Spleen (tissue), 11 donors: Measurements from ENCODE around the gene PHIP. TPM values are rescaled to one million over a fixed set of nuclear protein-coding genes. Genes with fewer than 3 reads are reported as not detected.

Experiments used
- DNase-seq: peaks from one replicate; pipeline ENCODE4 v3.0.0-alpha.2; 2020
- H3K27ac ChIP-seq, 8 donors: fragments of 200-600 bp; sonication (generic) in 7 of 8; 1 replicate in 4 of 8; 2 replicates in 4 of 8; pipeline versions ENCODE4 v1.5.0 to v1.8.0; 2016 to 2021; ENCODE audit warnings: inconsistent platforms in 4 of 8, mild to moderate bottlenecking in 4 of 8, moderate library complexity in 1 of 8
- H3K27me3 ChIP-seq, 7 donors: fragments of 200-600 bp; sonication (generic) in 6 of 7; replicated peaks in 1 of 7; 1 replicate in 4 of 7; 2 replicates in 3 of 7; pipeline versions ENCODE4 v1.5.0 to v1.8.0; 2016 to 2021; ENCODE audit warnings: inconsistent platforms in 3 of 7, mild to moderate bottlenecking in 1 of 7
- H3K36me3 ChIP-seq, 6 donors: fragments of 200-600 bp; sonication (generic) in 5 of 6; 1 replicate in 4 of 6; 2 replicates in 2 of 6; pipeline versions ENCODE4 v1.5.0 to v1.8.0; 2016 to 2021; ENCODE audit warnings: inconsistent platforms in 2 of 6
- H3K4me1 ChIP-seq, 6 donors: fragments of 200-600 bp; sonication (generic) in 5 of 6; 1 replicate in 3 of 6; 2 replicates in 3 of 6; pipeline versions ENCODE4 v1.5.0 to v1.8.0; 2016 to 2021; ENCODE audit warnings: inconsistent platforms in 3 of 6
- H3K4me3 ChIP-seq, 8 donors: fragments of 200-600 bp; sonication (generic) in 7 of 8; 1 replicate in 4 of 8; 2 replicates in 4 of 8; pipeline versions ENCODE4 v1.5.0 to v1.8.0; 2016 to 2021; ENCODE audit warnings: inconsistent platforms in 4 of 8, mild to moderate bottlenecking in 4 of 8, moderate library complexity in 2 of 8
- H3K9me3 ChIP-seq, 8 donors: fragments of 200-600 bp; sonication (generic) in 7 of 8; 1 replicate in 4 of 8; 2 replicates in 4 of 8; pipeline versions ENCODE4 v1.5.0 to v1.8.0; 2016 to 2021; ENCODE audit warnings: inconsistent platforms in 4 of 8
- CTCF ChIP-seq, 11 experiments: fragments of 200-600 bp in 7 of 11; fragments of 450-650 bp in 4 of 11; sonication (generic) in 4 of 11; IDR thresholded peaks in 8 of 11; conservative IDR thresholded peaks in 3 of 11; 1 replicate in 7 of 11; 2 replicates in 4 of 11; pipeline versions ENCODE4 v1.4.0 to v1.8.0; 2016 to 2021; ENCODE audit warnings: antibody characterized with exemption in 11 of 11, inconsistent platforms in 4 of 11, mild to moderate bottlenecking in 1 of 11
- POLR2A ChIP-seq, 3 donors: fragments of 450-650 bp; IDR thresholded peaks; one replicate each; pipeline ENCODE4 v1.5.1; 2017; ENCODE audit warnings: antibody characterized with exemption in 3 of 3, mild to moderate bottlenecking in 1 of 3
- POLR2AphosphoS5 ChIP-seq, 3 donors: sonication (generic); formaldehyde crosslinking; IDR thresholded peaks; one replicate each; pipeline ENCODE4 v1.5.1; 2017; ENCODE audit warnings: antibody characterized with exemption in 3 of 3
- WGBS, 5 donors: extraction: QIAGEN DNeasy Blood & Tissue Kit in 3 of 5; methylation state at CpG; one replicate each; pipeline versions ENCODE4 v1.1.5 to v1.1.7; 2013 to 2018; 5-methylcytosine and 5-hydroxymethylcytosine counted together
- intact Hi-C: fragments of 100-400 bp; cut with DNase I; formaldehyde crosslinking; loops from one replicate; pipeline ENCODE4 v1.15.0; 2023; ENCODE audit warnings: low total_unique reads
- polyA plus RNA-seq, 3 donors: library from polyadenylated mRNA; stranded (reverse); fragments of 200-250 nt; gene quantifications; one replicate each; pipeline ENCODE4 v1.2.1, GENCODE V29; 2013
- total RNA-seq, 7 donors: library from RNA; depleted of rRNA in 3 of 7; stranded (reverse); fragments of >200 nt in 3 of 7; fragmentation: NEBNext Ultra II Directional in 4 of 7; extraction: Animal tissue kit (Norgen Biotek cat#: 25700) in 4 of 7; gene quantifications; one replicate each; pipeline versions ENCODE4 v1.1.0 to v1.2.1, GENCODE V29; 2016 to 2021
- donor health status: healthy with polysubstance abuse.
- donor health status: DM: no; HTN: no; CAD: no; lungs with moderate emphysema.
- donor health status: DM: no; HTN: no; CAD: no.
- donor health status: Bipolar disorder and iron deficiency.
- donor health status: healthy.
- donor health status: DM: no; HTN: no; CAD: no.
- donor health status: DM: yes; HTN: yes; CAD: no.

The PHIP gene
- total and polyA plus RNA-seq, 10 donors = 7.8 to 51.3 (median 35.9) TPM

GRCh38 chr6:79073888-79074287 is 4.2 kb downstream of the PHIP start:
- 78 to 98% (median 91%) methylated on average over 1 of the region's 1 CpG for WGBS, 5 donors

DNA sequence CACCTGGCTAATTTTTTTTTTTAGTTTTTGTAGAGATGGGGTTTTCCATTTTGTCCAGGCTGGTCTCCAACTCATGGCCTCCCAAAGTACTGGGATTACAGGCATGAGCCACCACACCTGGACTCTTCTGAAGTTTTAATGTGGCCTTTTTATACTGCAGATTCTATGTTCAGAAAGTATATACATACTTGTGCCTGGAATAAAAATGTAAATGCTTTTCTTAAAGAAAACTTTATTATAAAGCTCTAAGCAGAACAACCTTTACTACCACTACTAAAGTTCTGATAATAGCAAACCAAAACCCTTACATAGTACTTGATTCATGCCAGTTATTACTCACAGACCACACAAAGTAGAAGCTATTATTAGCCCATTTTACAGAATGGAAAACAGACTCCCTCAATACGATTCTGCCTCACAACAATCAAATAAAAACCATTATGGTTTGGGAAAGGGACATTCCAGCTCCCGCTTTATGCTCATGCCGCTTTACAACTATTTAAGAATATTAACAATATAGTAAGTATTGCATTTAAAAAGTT is 5.3 kb downstream of the PHIP start:
- no peak for DNase-seq
- Histone ChIP-seq H3K4me3 (no peak overlapping the region), H3K27me3 (no peaks in the 10 kb centered on the region), H3K27ac (no peak overlapping the region), H3K36me3 (peaks cover 0 to 18% (median 0%) of the 10 kb centered on the region in 6 donors), H3K9me3 (no peaks in the 10 kb centered on the region), H3K4me1 (peaks cover 16 to 91% (median 70%) of the 10 kb centered on the region in 6 donors)
- TF ChIP-seq POLR2A (IDR thresholded peaks at IDR 0.05) (no peak), POLR2AphosphoS5 (IDR thresholded peaks at IDR 0.05) (no peak), CTCF (IDR thresholded peaks at IDR 0.05 in 8 of 11, conservative IDR thresholded peaks at IDR 0.05 in 3 of 11) (no peak)
- WGBS, 5 donors = 83 to 90% (median 87%) methylated on average over 3 of the region's 3 CpGs
- intact Hi-C loops = loop anchor here (10.0 kb wide), 1 partner anchor 462 kb away; the partner anchor contains the start of gene LCA5

More at GRCh38 chr6:79073888-79074287, 4.2 kb downstream of the PHIP start:
- H3K27me3 ChIP-seq = no peaks in the 10 kb centered on the region
- no peak for TF ChIP-seq CTCF (IDR thresholded peaks at IDR 0.05 in 8 of 11, conservative IDR thresholded peaks at IDR 0.05 in 3 of 11)
- no peak for TF ChIP-seq POLR2A (IDR thresholded peaks at IDR 0.05)
- TF ChIP-seq POLR2AphosphoS5 (IDR thresholded peaks at IDR 0.05) = no peak
- H3K4me1 ChIP-seq = peaks cover 16 to 82% (median 72%) of the 10 kb centered on the region in 6 donors
- H3K27ac ChIP-seq = no peak overlapping the region
- no peaks in the 10 kb centered on the region for H3K9me3 ChIP-seq
- peaks cover 0 to 14% (median 0%) of the 10 kb centered on the region in 6 donors for H3K36me3 ChIP-seq
- intact Hi-C loops = loop anchor here (10.0 kb wide), 1 partner anchor 461 kb away; the partner anchor contains the start of gene LCA5
- no peak overlapping the region for H3K4me3 ChIP-seq
- DNase-seq = no peak

DNA sequence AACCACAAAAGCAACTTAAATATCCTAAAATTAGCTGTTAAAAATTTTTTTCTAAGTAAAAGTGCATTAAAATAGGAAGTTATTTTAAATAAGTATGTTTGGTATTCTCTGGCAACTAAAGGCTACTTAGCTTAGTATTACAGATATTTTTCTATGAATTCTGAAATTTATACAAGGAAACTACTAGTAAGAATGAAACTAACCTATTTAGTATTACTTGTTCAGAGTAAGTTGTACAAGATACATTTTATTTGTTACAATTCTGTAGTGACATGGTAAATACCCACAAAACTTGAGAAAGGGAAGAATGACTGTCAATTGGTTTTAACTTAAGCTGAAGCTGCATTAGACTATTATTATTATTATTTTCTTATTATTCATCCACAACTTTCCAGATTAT is 6.5 kb downstream of the PHIP start:
- no peak overlapping the region for H3K27ac ChIP-seq
- no peaks in the 10 kb centered on the region for H3K27me3 ChIP-seq
- H3K4me3 ChIP-seq = no peak overlapping the region
- peaks cover 16 to 99% (median 69%) of the 10 kb centered on the region in 6 donors for H3K4me1 ChIP-seq
- intact Hi-C loops = loop anchor here (10.0 kb wide), 1 partner anchor 463 kb away; the partner anchor contains the start of gene LCA5
- DNase-seq = no peak
- H3K9me3 ChIP-seq = no peaks in the 10 kb centered on the region
- TF ChIP-seq POLR2A (IDR thresholded peaks at IDR 0.05) = no peak
- TF ChIP-seq CTCF (IDR thresholded peaks at IDR 0.05 in 8 of 11, conservative IDR thresholded peaks at IDR 0.05 in 3 of 11) = no peak
- TF ChIP-seq POLR2AphosphoS5 (IDR thresholded peaks at IDR 0.05) = no peak
- peaks cover 0 to 21% (median 0%) of the 10 kb centered on the region in 6 donors for H3K36me3 ChIP-seq

GRCh38 chr6:79070206-79070825 is 7.7 kb downstream of the PHIP start:
- H3K27me3 ChIP-seq = no peaks in the 10 kb centered on the region
- peaks cover 0 to 21% (median 0%) of the 10 kb centered on the region in 6 donors for H3K36me3 ChIP-seq
- H3K27ac ChIP-seq = peak overlapping the region in 1 of 8 donors; percentile 2
- H3K9me3 ChIP-seq = no peaks in the 10 kb centered on the region
- DNase-seq = no peak
- 66 to 81% (median 79%) methylated on average over 5 of the region's 5 CpGs for WGBS, 5 donors
- intact Hi-C loops = loop anchor here (10.0 kb wide), 1 partner anchor 464 kb away; the partner anchor contains the start of gene LCA5
- no peak for TF ChIP-seq CTCF (IDR thresholded peaks at IDR 0.05 in 8 of 11, conservative IDR thresholded peaks at IDR 0.05 in 3 of 11)
- TF ChIP-seq POLR2AphosphoS5 (IDR thresholded peaks at IDR 0.05) = no peak
- TF ChIP-seq POLR2A (IDR thresholded peaks at IDR 0.05) = no peak
- no peak overlapping the region for H3K4me3 ChIP-seq
- peaks cover 11 to 97% (median 57%) of the 10 kb centered on the region in 6 donors for H3K4me1 ChIP-seq
